H9 (cell line): ENCODE data around the gene CLDND1. TPM values are rescaled to one million over a fixed set of nuclear protein-coding genes. Genes with fewer than 3 reads are reported as not detected.

ENCODE experiments used
- DNase-seq: peaks from one replicate; pipeline ENCODE4 v3.0.0-alpha.2; 2017
- H2AFZ ChIP-seq: one replicate; pipeline ENCODE4 v1.6.1; 2013; ENCODE audit warnings: mild to moderate bottlenecking, low read length, control low read depth, moderate library complexity
- H2AK5ac ChIP-seq: 2 replicates; pipeline ENCODE4 v1.6.1; 2013; ENCODE audit warnings: low read length, control low read depth, mixed read lengths; ENCODE audit not compliant: insufficient read length
- H2BK120ac ChIP-seq: one replicate; pipeline ENCODE4 v1.6.1; 2013; ENCODE audit warnings: low read depth, mild to moderate bottlenecking, low read length, control low read depth, inconsistent platforms; ENCODE audit not compliant: poor library complexity, severe bottlenecking
- H2BK12ac ChIP-seq: 2 replicates; pipeline ENCODE4 v1.6.1; 2013; ENCODE audit warnings: low read length, control low read depth, mixed read lengths, low read depth; ENCODE audit not compliant: insufficient read length
- H2BK15ac ChIP-seq: 2 replicates; pipeline ENCODE4 v1.6.1; 2013; ENCODE audit warnings: low read depth, low read length, control low read depth
- H2BK20ac ChIP-seq: one replicate; pipeline ENCODE4 v1.6.1; 2013; ENCODE audit warnings: low read depth, mild to moderate bottlenecking, low read length, control low read depth, inconsistent platforms; ENCODE audit not compliant: poor library complexity, severe bottlenecking
- H2BK5ac ChIP-seq: 2 replicates; pipeline ENCODE4 v1.6.1; 2013; ENCODE audit warnings: low read length, control low read depth, mixed read lengths; ENCODE audit not compliant: insufficient read length
- H3K14ac ChIP-seq: 2 replicates; pipeline ENCODE4 v1.6.1; 2013; ENCODE audit warnings: low read length, control low read depth; ENCODE audit not compliant: insufficient read depth
- H3K18ac ChIP-seq: 2 replicates; pipeline ENCODE4 v1.6.1; 2013; ENCODE audit warnings: low read depth, mild to moderate bottlenecking, mixed read lengths, low read length, control low read depth; ENCODE audit not compliant: insufficient read length
- H3K23ac ChIP-seq: 2 replicates; pipeline ENCODE4 v1.6.1; 2013; ENCODE audit warnings: low read length, control low read depth, mixed read lengths, low read depth; ENCODE audit not compliant: insufficient read length
- H3K23me2 ChIP-seq: 2 replicates; pipeline ENCODE4 v1.6.1; 2013; ENCODE audit warnings: low read depth, mild to moderate bottlenecking, mixed read lengths, low read length, control low read depth; ENCODE audit not compliant: insufficient read length, poor library complexity, severe bottlenecking
- H3K27ac ChIP-seq: 2 replicates; pipeline ENCODE4 v1.5.1; 2013; ENCODE audit warnings: low read length, control low read depth, mixed read lengths, low read depth; ENCODE audit not compliant: insufficient read length
- H3K27me3 ChIP-seq: 2 replicates; pipeline ENCODE4 v1.6.1; 2013; ENCODE audit warnings: low read length, control low read depth, inconsistent platforms; ENCODE audit not compliant: insufficient read depth
- H3K4ac ChIP-seq: 2 replicates; pipeline ENCODE4 v1.6.1; 2013; ENCODE audit warnings: low read depth, mild to moderate bottlenecking, control low read depth, inconsistent platforms, low read length, moderate library complexity
- H3K4me1 ChIP-seq: 2 replicates; pipeline ENCODE4 v1.6.1; 2013; ENCODE audit warnings: low read length, control low read depth, inconsistent platforms; ENCODE audit not compliant: insufficient read depth
- H3K4me2 ChIP-seq: 2 replicates; pipeline ENCODE4 v1.6.1; 2013; ENCODE audit warnings: low read length, control low read depth, mixed read lengths; ENCODE audit not compliant: insufficient read length, insufficient read depth
- H3K56ac ChIP-seq: 2 replicates; pipeline ENCODE4 v1.6.1; 2013; ENCODE audit warnings: low read depth, mild to moderate bottlenecking, mixed read lengths, low read length, control low read depth; ENCODE audit not compliant: insufficient read length
- H3K79me1 ChIP-seq: 2 replicates; pipeline ENCODE4 v1.6.1; 2013; ENCODE audit warnings: low read depth, mild to moderate bottlenecking, moderate library complexity, low read length, control low read depth, inconsistent platforms; ENCODE audit not compliant: insufficient read depth, poor library complexity, severe bottlenecking
- H3K79me2 ChIP-seq: 2 replicates; pipeline ENCODE4 v1.6.1; 2013; ENCODE audit warnings: low read length, control low read depth, inconsistent platforms; ENCODE audit not compliant: insufficient read depth
- H3K9ac ChIP-seq: 2 replicates; pipeline ENCODE4 v1.6.1; 2013; ENCODE audit warnings: low read length, control low read depth, mixed read lengths; ENCODE audit not compliant: insufficient read length; ENCODE audit errors: extremely low read depth
- H3K9me3 ChIP-seq: one replicate; pipeline ENCODE4 v1.6.1; 2013; ENCODE audit warnings: low read depth, low read length, inconsistent platforms; ENCODE audit not compliant: control insufficient read depth
- H3T11ph ChIP-seq: one replicate; pipeline ENCODE4 v1.6.1; 2013; ENCODE audit warnings: mild to moderate bottlenecking, low read length, control low read depth, inconsistent platforms
- H4K20me1 ChIP-seq: one replicate; pipeline ENCODE4 v1.6.1; 2013; ENCODE audit not compliant: control insufficient read depth, insufficient read length, insufficient read depth
- H4K5ac ChIP-seq: 2 replicates; pipeline ENCODE4 v1.6.1; 2013; ENCODE audit warnings: low read depth, mild to moderate bottlenecking, mixed read lengths, low read length, control low read depth; ENCODE audit not compliant: insufficient read length
- H4K8ac ChIP-seq: replicated peaks from 2 replicates; pipeline ENCODE4 v1.6.1; 2013; ENCODE audit warnings: low read length, control low read depth, mixed read lengths, low read depth; ENCODE audit not compliant: insufficient read length
- H4K91ac ChIP-seq: 2 replicates; pipeline ENCODE4 v1.6.1; 2013; ENCODE audit warnings: low read depth, mild to moderate bottlenecking, moderate library complexity, mixed read lengths, low read length, control low read depth; ENCODE audit not compliant: insufficient read length
- H3K27ac Mint-ChIP-seq, 3 experiments: 2 replicates in 2 of 3; 3 replicates in 1 of 3; pipeline ENCODE4 v1.8.0; 2020 to 2021; ENCODE audit warnings: mixed read lengths in 3 of 3, mild to moderate bottlenecking in 1 of 3, moderate library complexity in 1 of 3
- H3K27me3 Mint-ChIP-seq: 2 replicates; pipeline ENCODE4 v1.8.0; 2021; ENCODE audit warnings: low read depth, mild to moderate bottlenecking, moderate library complexity, mixed read lengths
- H3K36me3 Mint-ChIP-seq, 3 experiments: 2 replicates in 2 of 3; 3 replicates in 1 of 3; pipeline ENCODE4 v1.8.0; 2020 to 2021; ENCODE audit warnings: low read depth in 3 of 3, mixed read lengths in 3 of 3; ENCODE audit not compliant: insufficient read depth in 1 of 3
- H3K4me1 Mint-ChIP-seq, 2 experiments: 2 replicates each; pipeline ENCODE4 v1.8.0; 2020; ENCODE audit warnings: mixed read lengths in 2 of 2
- H3K4me3 Mint-ChIP-seq, 2 experiments: 2 replicates in 1 of 2; 3 replicates in 1 of 2; pipeline ENCODE4 v1.8.0; 2020 to 2021; ENCODE audit warnings: mild to moderate bottlenecking in 2 of 2, mixed read lengths in 2 of 2, moderate library complexity in 1 of 2
- H3K9me3 Mint-ChIP-seq, 2 experiments: 2 replicates in 1 of 2; 3 replicates in 1 of 2; pipeline ENCODE4 v1.8.0; 2020; ENCODE audit warnings: mild to moderate bottlenecking in 2 of 2, mixed read lengths in 2 of 2, moderate library complexity in 1 of 2
- CTCF ChIP-seq: fragments of 200-600 bp; sonication (generic); conservative IDR thresholded peaks from 3 replicates; pipeline ENCODE4 v1.8.0; 2021; ENCODE audit warnings: antibody characterized with exemption, mild to moderate bottlenecking
- WGBS: extraction: QIAGEN DNeasy Blood & Tissue Kit; methylation state at CpG from one replicate; pipeline ENCODE4 v1.1.7; 2013; ENCODE audit warnings: missing lambda C conversion rate, low lambda C conversion rate, mixed read lengths; ENCODE audit not compliant: insufficient read length; ENCODE audit errors: extremely low coverage; 5-methylcytosine and 5-hydroxymethylcytosine counted together
- total RNA-seq: library from RNA; stranded (reverse); gene quantifications from 2 replicates; pipeline ENCODE4 v1.2.1, GENCODE V29; 2021

The CLDND1 gene
- total RNA-seq, 1 experiment from 2014 or later = 83.0 TPM

- H3K14ac ChIP-seq = no peak overlapping the region
- no peak overlapping the region for H2BK20ac ChIP-seq
- H3K4me2 ChIP-seq = no peak overlapping the region
- H3K79me1 ChIP-seq = no peaks in the 10 kb centered on the region
- H3K56ac ChIP-seq = no peak overlapping the region
- H2BK5ac ChIP-seq = no peak overlapping the region
- Mint-ChIP-seq H3K4me3 (no peak overlapping the region), H3K27me3 (no peaks in the 10 kb centered on the region), H3K36me3 (peaks cover 5 to 20% (median 16%) of the 10 kb centered on the region in 3 experiments; a peak in 5 of 7 replicates), H3K4me1 (peaks cover 3 to 8% of the 10 kb centered on the region in 2 experiments), H3K9me3 (no peaks in the 10 kb centered on the region), H3K27ac (no peak overlapping the region)
- H3K27me3 ChIP-seq = no peaks in the 10 kb centered on the region
- WGBS = no CpG with 5 or more reads among the region's 4 CpGs
- no peaks in the 10 kb centered on the region for H4K20me1 ChIP-seq
- H3K4me1 ChIP-seq = peaks cover 2% of the 10 kb centered on the region; the same call in 1 of the 2 replicates
- H3K18ac ChIP-seq = no peak overlapping the region
- no peak overlapping the region for H4K8ac ChIP-seq
- H3T11ph ChIP-seq = no peak overlapping the region
- H4K91ac ChIP-seq = no peak overlapping the region
- no peaks in the 10 kb centered on the region for H3K79me2 ChIP-seq
- no peak for TF ChIP-seq CTCF
- no peak overlapping the region for H4K5ac ChIP-seq
- H2AK5ac ChIP-seq = no peak overlapping the region
- H3K23ac ChIP-seq = no peak overlapping the region
- no peak overlapping the region for H2BK15ac ChIP-seq
- no peaks in the 10 kb centered on the region for H3K23me2 ChIP-seq
- no peak overlapping the region for H2BK12ac ChIP-seq
- H2BK120ac ChIP-seq = no peak overlapping the region
- H3K27ac ChIP-seq = no peak overlapping the region
- H2AFZ ChIP-seq = no peak overlapping the region
- H3K9me3 ChIP-seq = no peaks in the 10 kb centered on the region
- no peak for DNase-seq
- H3K4ac ChIP-seq = no peak overlapping the region
- no peak overlapping the region for H3K9ac ChIP-seq
Observed at GRCh38 chr3:98513091-98513511, 9.6 kb downstream of the CLDND1 start.
